SW480 (cell line): ENCODE data around the gene DLL1.

Experiments used
- DNase-seq: peaks from one replicate; pipeline ENCODE4 v3.0.0-alpha.2; 2016; ENCODE audit warnings: low spot score

The DLL1 gene

GRCh38 chr6:170283212-170284081 lies 7.4 kb downstream of the DLL1 start:
- DNase-seq, result no peak

DNA sequence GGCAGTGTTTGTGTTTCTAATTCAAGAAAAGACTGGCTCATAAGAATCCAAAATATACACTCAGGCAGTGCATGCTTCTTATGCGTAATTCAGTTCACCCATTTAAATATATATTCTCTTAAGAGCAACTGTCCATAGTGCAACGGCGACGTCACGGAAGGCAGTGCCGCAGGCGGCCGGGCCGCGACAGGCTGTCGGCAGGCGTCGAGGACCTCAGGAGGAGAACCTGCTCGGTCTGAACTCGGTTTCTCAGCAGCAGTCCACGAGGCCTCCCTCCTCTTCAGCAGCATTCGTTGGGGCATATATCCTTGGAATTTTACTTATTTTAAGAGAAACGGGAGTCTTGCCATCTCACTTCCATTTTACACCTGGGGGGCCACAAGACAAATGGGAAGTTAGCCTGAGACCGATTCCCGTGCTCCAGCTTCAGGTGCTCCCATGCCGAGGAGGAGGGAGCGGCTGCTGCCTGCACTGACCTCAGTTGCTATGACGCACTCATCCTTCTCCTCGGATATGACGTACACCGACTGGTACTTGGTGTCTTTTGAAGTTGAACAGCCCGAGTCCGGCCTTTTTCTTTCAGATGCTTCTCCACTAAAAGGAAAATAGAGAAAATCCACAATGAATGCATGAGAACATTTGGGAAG lies 8.2 kb downstream of the DLL1 start:
- no peak for DNase-seq

DNA sequence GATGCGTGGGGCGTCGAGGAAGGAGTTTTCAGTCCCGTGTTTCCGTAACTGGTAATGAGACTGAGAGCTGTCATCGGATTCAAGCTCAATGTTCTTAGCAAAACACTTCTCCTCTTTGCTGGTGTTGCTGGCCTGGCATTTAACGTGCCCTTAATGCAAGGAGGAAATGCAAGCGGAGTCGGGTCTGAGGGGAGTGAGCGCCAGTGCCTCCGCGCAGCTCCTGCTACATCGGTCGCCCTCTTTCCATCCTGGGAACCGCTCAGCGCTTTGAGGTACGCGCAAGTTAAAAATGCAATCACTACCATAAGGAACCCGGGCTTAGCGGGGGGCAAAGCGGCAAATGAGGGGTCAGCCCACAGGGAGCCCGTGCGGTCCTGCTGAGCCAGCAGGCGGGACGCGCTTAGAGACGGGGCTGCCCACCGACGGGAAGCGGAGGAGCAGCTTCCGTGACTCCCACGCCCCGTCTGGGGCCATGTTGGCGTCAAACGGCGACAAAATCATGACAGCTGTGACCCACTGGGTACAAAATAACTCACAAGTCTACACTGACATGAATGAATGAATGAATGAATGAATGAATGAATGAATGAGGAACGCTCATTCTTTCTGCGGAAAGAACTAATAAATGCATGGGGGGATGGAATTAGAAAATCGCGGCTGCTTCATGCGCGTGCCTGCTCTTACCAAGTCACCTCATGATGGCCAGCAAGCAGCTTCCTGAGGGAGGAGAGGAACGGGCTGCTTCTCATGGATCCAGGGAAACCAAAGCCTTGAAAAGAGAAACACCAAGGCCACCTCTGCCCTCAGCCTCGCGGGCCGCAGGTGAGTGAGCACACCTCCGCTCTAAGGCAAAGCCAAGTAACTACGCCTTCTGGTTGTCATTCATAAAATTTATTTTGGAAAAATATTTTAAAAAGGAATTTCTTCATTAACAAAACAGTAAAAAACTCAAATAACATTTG lies 9.3 kb downstream of the DLL1 start:
- DNase-seq, result no peak

DNA sequence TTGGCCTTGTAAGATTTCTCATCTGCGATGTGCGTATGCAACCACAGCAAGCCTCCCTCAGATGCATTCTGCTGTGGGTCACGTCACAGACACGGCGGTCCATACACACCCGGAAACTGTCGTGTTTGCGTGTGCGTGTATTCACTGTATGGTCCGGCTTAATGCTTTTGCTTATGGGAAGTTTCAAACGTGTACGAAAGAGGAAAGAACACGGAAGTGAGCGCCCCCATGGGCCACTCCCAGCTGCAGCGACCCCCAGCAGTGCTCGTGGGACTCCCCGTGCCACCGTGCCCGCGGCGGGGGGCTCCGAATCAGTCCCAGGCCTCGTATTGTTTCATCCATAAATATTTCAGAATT lies 10.2 kb downstream of the DLL1 start:
- no peak for DNase-seq

DNA sequence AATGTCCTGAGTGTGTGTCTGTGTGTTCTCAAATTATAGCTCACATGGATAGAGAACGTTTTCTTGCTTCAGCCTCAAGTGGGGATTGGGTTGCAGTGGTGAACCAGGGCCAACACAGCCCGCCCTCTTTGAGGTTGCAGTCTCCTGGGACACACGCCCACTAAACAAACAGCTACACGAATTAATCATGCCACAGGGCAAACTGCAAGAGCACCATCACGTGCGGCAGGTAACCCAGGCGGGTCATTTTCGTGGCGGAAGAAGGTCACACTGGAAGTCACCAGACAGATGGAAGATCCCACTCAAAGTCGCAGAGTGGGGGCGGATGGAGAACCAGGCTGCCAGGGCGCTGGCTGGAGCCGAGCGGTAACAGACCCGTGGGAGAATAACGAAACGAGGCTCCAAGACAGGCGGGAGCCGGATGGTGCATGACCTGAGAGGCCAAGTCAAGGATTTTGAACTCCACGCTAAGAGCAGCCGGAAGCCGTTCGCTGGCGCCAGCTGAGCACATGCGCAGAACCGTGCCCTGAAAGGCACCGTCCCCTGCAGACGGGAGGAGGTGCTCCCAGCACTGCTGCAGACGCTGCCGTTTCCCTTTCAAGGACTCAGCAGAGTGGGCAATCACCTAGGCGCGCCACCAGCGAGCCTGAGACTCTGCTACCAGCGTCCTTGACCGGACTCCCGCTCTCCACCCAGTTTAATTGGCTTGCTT lies 10.7 kb downstream of the DLL1 start:
- DNase-seq, result peak; percentile 77

DNA sequence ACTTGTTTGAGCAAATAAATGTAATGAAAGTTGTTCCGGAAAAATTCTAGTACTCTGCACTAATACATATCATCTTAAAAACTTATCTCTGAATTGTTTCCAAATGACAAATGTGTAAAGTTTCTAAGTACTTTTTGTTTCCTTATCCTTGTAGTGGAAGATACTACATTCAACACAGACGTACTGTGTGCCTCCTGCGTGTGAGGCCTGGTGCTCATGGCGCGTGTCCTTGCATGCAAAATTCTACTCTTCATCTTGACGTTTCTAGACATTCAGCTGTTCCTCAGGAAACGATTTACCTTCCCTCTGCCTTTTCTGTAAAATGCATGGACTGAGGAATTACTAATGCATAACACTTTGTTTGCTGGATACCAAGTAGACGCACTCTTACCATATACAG lies 11.5 kb downstream of the DLL1 start:
- no peak for DNase-seq

DNA sequence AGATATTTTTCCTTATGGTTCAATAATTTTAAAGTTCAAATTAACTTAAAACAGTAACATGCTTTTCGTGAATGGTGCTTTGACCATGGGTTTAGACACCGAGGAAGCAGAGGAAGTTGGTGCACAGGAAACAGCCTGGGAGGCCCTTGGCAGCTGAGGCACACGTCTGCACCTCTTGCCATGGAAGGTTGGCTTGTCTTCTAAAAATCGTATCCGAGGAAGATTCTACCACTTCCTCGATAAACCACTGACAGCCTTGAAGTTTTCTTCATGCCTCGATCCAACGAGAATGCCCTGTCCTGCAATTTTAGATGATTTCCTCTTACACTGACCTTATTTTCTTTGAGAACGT lies 12.2 kb downstream of the DLL1 start:
- no peak for DNase-seq

- no peak for DNase-seq
Observed at GRCh38 chr6:170277893-170278742, 12.8 kb downstream of the DLL1 start.

DNA sequence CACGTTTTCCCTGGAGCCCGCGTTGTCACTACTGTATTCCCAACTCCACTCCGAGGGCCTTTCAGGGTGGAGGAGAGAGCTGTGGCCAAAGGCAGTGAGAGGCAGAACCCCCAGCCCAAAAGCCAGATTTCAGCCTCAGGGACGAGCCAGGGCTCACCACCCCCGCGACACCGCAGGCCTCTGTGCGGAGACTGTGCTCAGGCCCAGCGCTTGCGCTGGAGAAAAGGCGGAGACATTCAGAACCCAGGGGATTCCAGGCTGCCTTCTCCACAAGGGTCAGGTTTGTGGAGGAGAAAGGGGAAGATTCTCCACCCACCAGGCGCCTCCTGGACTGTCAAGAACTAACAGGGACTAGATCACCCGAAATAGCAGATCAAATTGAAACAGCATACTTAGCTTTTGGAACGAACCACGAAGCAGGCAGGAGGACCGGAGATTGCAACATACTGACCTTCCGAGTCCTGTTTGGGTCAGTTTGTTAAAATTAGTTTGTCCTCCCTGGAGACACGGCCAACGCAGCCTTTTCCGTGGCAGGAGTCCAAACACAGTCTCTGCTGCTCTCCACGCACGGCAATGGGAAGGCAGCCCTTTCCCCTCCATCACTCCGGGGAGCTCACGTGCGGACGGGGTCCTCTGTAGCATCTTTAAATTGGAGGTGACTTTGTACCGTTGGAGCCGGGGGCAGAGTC lies 14.4 kb downstream of the DLL1 start:
- no peak for DNase-seq

DNA sequence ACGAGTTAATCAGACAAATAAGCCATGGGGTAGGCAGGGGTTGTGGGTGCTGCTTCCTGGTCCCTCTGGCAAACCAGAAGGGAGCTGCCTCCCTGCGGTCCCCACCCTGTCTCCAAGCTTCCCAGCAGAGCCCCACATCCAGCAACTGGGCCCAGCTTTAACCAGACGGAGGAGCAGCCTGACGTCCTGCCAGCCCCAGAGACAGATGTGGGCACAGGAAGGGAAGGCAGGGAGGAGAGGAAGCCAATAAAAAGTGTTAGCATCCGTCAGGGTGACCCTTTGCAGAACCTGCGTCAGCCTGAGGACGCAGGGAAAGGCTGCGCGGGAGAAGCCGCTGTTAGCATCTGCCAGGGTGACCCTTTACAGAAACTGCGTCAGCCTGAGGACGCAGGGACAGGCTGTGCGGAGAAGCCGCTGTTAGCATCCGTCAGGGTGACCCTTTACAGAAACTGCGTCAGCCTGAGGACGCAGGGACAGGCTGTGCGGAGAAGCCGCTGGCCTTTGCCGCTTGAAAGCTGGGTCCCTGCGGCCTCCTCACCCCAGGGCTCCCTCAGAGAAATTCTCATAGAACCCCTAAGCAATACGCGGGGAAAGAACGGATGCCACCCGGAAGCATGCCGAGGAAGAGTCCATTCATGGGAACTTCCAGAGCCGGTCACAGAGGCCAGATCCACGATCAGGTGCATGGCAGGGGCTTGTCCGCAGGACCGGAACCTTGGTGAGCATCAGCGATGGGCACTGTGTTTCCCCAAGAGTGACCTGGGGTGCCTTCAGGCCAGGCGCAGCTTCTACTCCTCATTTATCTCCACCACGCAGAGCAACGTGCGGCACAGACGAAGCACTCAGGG lies 15.9 kb downstream of the DLL1 start:
- no peak for DNase-seq

DNA sequence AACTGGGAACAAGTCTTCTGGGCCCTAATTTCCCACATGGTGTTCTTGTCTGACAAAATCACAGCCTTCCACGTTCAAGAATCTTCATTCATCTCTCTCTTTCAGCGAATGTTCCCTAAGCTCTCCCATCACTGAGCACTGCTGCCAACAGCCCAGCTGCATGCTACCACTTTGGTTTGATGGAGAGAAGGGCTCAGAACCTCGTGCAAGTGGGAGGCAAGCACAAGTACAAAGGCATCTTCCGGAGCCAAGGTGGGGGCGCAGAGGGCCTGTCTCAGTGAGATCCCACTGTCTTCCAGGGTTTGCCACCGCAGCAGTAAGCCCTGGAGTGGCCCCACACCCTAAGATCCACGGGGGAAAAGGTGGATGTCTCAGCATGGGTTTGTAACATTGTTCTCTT lies 17.2 kb downstream of the DLL1 start:
- DNase-seq, result no peak

- DNase-seq, result no peak
Observed at GRCh38 chr6:170273191-170273590, 17.7 kb downstream of the DLL1 start.

GRCh38 chr6:170272341-170273065 lies 18.4 kb downstream of the DLL1 start:
- no peak for DNase-seq

DNA sequence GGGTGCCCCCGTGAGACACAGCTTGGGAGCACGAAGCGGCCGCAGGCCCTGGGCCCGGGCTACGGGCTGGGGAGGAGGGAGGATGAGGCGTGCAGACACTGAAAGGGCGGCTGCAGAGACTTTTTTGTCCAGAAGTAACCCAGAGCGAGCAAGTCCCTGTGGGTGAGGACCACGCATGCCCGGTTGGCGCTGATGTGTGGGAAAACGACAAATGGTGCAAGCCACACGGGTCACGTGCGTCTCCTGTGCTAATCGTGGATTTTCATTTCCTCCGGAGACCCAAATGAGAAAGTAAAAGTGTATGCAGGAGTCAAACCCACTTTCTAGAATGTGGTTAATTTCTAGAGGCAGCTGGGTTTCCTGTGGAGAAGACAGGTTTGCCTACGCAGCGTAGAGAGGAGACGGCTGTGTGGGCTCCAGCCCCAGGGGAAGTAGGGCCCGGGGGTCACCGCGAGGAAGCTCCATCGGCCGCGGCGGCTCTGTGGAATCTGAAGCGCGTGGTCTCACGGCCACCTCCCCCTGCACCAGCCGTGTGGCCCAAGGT lies 19.0 kb downstream of the DLL1 start:
- DNase-seq, result no peak

DNA sequence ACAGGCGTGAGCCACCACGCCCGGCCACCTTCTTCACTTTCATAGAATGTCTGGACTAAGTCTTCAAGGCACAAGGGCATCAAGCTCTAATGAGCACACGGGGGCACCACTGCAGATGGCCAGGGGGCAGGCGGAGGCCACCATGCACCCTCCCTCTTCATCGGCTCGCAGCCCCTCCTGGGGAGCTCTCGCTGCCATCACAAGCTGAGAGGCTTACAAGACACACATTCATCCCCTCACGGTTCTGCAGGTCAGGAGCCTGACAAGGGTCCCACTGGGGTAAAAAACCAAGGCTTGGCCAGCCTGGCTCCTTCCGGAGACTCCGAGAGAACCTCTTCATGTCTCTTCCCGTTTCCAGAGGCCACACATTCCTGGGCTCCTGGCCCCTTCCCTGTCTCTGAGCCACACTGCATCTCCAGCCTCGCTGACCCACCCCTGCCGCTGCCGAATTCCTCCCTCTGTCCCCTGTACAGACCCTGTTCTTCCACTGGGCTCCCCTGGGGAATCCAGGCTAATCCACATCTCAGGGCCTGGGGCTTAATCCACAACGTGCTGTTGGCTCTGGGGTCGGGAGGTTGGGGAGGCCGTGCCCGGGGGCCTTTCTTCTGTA lies 19.8 kb downstream of the DLL1 start:
- no peak for DNase-seq

- DNase-seq, result no peak
Observed at GRCh38 chr6:170269846-170270541, 20.9 kb downstream of the DLL1 start.

GRCh38 chr6:170269151-170269845 lies 21.6 kb downstream of the DLL1 start:
- no peak for DNase-seq
